ENCODE results near the gene TTLL9.

TTLL9 gene

GRCh38 chr20:31901615-31902014, 31.2 kb downstream of the TTLL9 start:
- ChIA-PET CTCF (no interaction called here), POLR2A (no interaction called here)
- no peak for DNase-seq (ENCODE audit: extremely low spot score)
- TF ChIP-seq CTCF (IDR thresholded peaks at IDR 0.05; ENCODE audit: control extremely low read depth, extremely low read depth, low read depth, missing control alignments) = no peak

- ChIA-PET CTCF (interaction anchor here (0.8 kb wide), 1 partner anchor 171 kb away, joined by 3 read pairs; no protein-coding TSS in a partner anchor), POLR2A (no interaction called here)
- TF ChIP-seq CTCF (IDR thresholded peaks at IDR 0.05; ENCODE audit: control extremely low read depth, extremely low read depth, low read depth, missing control alignments) = no peak
- no peak for DNase-seq (ENCODE audit: extremely low spot score)
Observed at GRCh38 chr20:31903627-31904386, 33.4 kb downstream of the TTLL9 start.

GRCh38 chr20:31906001-31906400, 35.6 kb downstream of the TTLL9 start:
- ChIA-PET CTCF (interaction anchor here (1.1 to 2.0 kb wide), 3 partner anchors 11 to 46 kb away, joined by 3 to 8 read pairs (median 5); partner anchors contain the start of gene PDRG1), POLR2A (no interaction called here)
- no peak for DNase-seq (ENCODE audit: extremely low spot score)
- no peak for TF ChIP-seq CTCF (IDR thresholded peaks at IDR 0.05; ENCODE audit: control extremely low read depth, extremely low read depth, low read depth, missing control alignments)

- ChIA-PET CTCF (interaction anchor here (2.0 kb wide), 1 partner anchor 13 kb away, joined by 8 read pairs; no protein-coding TSS in a partner anchor), POLR2A (no interaction called here)
- no peak for DNase-seq (ENCODE audit: extremely low spot score)
- no peak for TF ChIP-seq CTCF (IDR thresholded peaks at IDR 0.05; ENCODE audit: control extremely low read depth, extremely low read depth, low read depth, missing control alignments)
Observed at GRCh38 chr20:31907046-31907445, 36.6 kb downstream of the TTLL9 start.

GRCh38 chr20:31908016-31908415, 37.6 kb downstream of the TTLL9 start:
- TF ChIP-seq CTCF (IDR thresholded peaks at IDR 0.05; ENCODE audit: control extremely low read depth, extremely low read depth, low read depth, missing control alignments) = no peak
- DNase-seq (ENCODE audit: extremely low spot score) = no peak
- ChIA-PET CTCF (interaction anchor here (1.0 to 4.7 kb wide), 4 partner anchors 9 to 44 kb away, joined by 3 to 17 read pairs (median 4); partner anchors contain the start of gene PDRG1), POLR2A (no interaction called here)

GRCh38 chr20:31908424-31908823, 38.0 kb downstream of the TTLL9 start:
- ChIA-PET CTCF (interaction anchor here (1.0 to 4.7 kb wide), 4 partner anchors 9 to 44 kb away, joined by 3 to 17 read pairs (median 4); partner anchors contain the start of gene PDRG1), POLR2A (interaction anchor here (0.6 kb wide), 1 partner anchor 15 kb away, joined by 4 read pairs; no protein-coding TSS in a partner anchor)
- no peak for DNase-seq (ENCODE audit: extremely low spot score)
- no peak for TF ChIP-seq CTCF (IDR thresholded peaks at IDR 0.05; ENCODE audit: control extremely low read depth, extremely low read depth, low read depth, missing control alignments)

Measured in GM10248 (cell line).